ENCODE measurements around the gene PMP22.

PMP22 gene

GRCh38 chr17:15181816-15182215 is 83.3 kb downstream of the PMP22 start:
- H3K9me3 ChIP-seq (ENCODE audit: insufficient read depth, low read length) = no peaks in the 10 kb centered on the region
- no peaks in the 10 kb centered on the region for H4K20me1 ChIP-seq (ENCODE audit: insufficient read depth, low read length)
- H3K79me2 ChIP-seq (ENCODE audit: low read length) = no peaks in the 10 kb centered on the region
- no peak overlapping the region for H3K9ac ChIP-seq (ENCODE audit: low read length)
- no peak overlapping the region for H3K4me2 ChIP-seq (ENCODE audit: low read length)
- H3K4me1 ChIP-seq (ENCODE audit: low read length) = no peaks in the 10 kb centered on the region
- no peak overlapping the region for H2AFZ ChIP-seq (ENCODE audit: low read depth, low read length)
- H3K4me3 ChIP-seq (ENCODE audit: low read length) = no peak overlapping the region
- TF ChIP-seq CTCF (IDR thresholded peaks at IDR 0.05; ENCODE audit: low read depth, low read length) (no peak), EZH2phosphoT487 (IDR thresholded peaks at IDR 0.05; ENCODE audit: low read depth) (no peak)
- no peaks in the 10 kb centered on the region for H3K36me3 ChIP-seq (replicated peaks; ENCODE audit: low read depth, low read length)
- no peak overlapping the region for H3K27ac ChIP-seq (ENCODE audit: low read length)
- no peaks in the 10 kb centered on the region; the same call in 1 of the 2 replicates for H3K27me3 ChIP-seq (ENCODE audit: low read depth, low read length)

GRCh38 chr17:15181333-15181732 is 83.8 kb downstream of the PMP22 start:
- Histone ChIP-seq H3K27me3 (ENCODE audit: low read depth, low read length) (no peaks in the 10 kb centered on the region; the same call in 1 of the 2 replicates), H3K36me3 (replicated peaks; ENCODE audit: low read depth, low read length) (no peaks in the 10 kb centered on the region), H3K27ac (ENCODE audit: low read length) (no peak overlapping the region), H3K4me1 (ENCODE audit: low read length) (no peaks in the 10 kb centered on the region), H3K9me3 (ENCODE audit: insufficient read depth, low read length) (no peaks in the 10 kb centered on the region), H3K4me2 (ENCODE audit: low read length) (no peak overlapping the region), H4K20me1 (ENCODE audit: insufficient read depth, low read length) (no peaks in the 10 kb centered on the region), H2AFZ (ENCODE audit: low read depth, low read length) (no peak overlapping the region), H3K9ac (ENCODE audit: low read length) (no peak overlapping the region), H3K79me2 (ENCODE audit: low read length) (no peaks in the 10 kb centered on the region), H3K4me3 (ENCODE audit: low read length) (no peak overlapping the region)
- TF ChIP-seq EZH2phosphoT487 (IDR thresholded peaks at IDR 0.05; ENCODE audit: low read depth) = no peak
- TF ChIP-seq CTCF (IDR thresholded peaks at IDR 0.05; ENCODE audit: low read depth, low read length) = no peak

GRCh38 chr17:15180121-15180561 is 85.0 kb downstream of the PMP22 start:
- Histone ChIP-seq H3K27ac (ENCODE audit: low read length) (no peak overlapping the region), H3K9ac (ENCODE audit: low read length) (no peak overlapping the region), H4K20me1 (ENCODE audit: insufficient read depth, low read length) (no peaks in the 10 kb centered on the region), H2AFZ (ENCODE audit: low read depth, low read length) (no peak overlapping the region), H3K4me3 (ENCODE audit: low read length) (no peak overlapping the region), H3K79me2 (ENCODE audit: low read length) (no peaks in the 10 kb centered on the region), H3K36me3 (replicated peaks; ENCODE audit: low read depth, low read length) (no peaks in the 10 kb centered on the region), H3K4me2 (ENCODE audit: low read length) (no peak overlapping the region), H3K27me3 (ENCODE audit: low read depth, low read length) (no peaks in the 10 kb centered on the region; the same call in 1 of the 2 replicates), H3K9me3 (ENCODE audit: insufficient read depth, low read length) (no peaks in the 10 kb centered on the region), H3K4me1 (ENCODE audit: low read length) (no peaks in the 10 kb centered on the region)
- TF ChIP-seq CTCF (IDR thresholded peaks at IDR 0.05; ENCODE audit: low read depth, low read length) (no peak), EZH2phosphoT487 (IDR thresholded peaks at IDR 0.05; ENCODE audit: low read depth) (no peak)
